Measurements from ENCODE around the gene ATXN7L2. TPM values are rescaled to one million over a fixed set of nuclear protein-coding genes. Genes with fewer than 3 reads are reported as not detected.
"Not testable (repeated sequence)": the region's sequence is repeated elsewhere in the genome, so short reads cannot be mapped to it uniquely, and the experiment has no call there.

ATXN7L2 gene
- total RNA-seq, 1 donor from 2014 or later, result 19.6 TPM

GRCh38 chr1:109443476-109443875 lies 40.2 kb upstream of the ATXN7L2 start:
- TF ChIP-seq CTCF (IDR thresholded peaks at IDR 0.05; ENCODE audit: unreplicated experiment), result no peak
- H3K27me3 Mint-ChIP-seq, result peaks cover 15% of the 10 kb centered on the region
- H3K27ac Mint-ChIP-seq, result no peak overlapping the region
- DNase-seq (ENCODE audit: low spot score, unreplicated experiment), result no peak
- H3K4me3 Mint-ChIP-seq (ENCODE audit: low read depth), result no peak overlapping the region
- H3K36me3 Mint-ChIP-seq (ENCODE audit: insufficient read depth), result no peaks in the 10 kb centered on the region
- no peaks in the 10 kb centered on the region for H3K4me1 Mint-ChIP-seq (ENCODE audit: low read depth)
- H3K9me3 Mint-ChIP-seq (ENCODE audit: low read depth), result no peaks in the 10 kb centered on the region

- Mint-ChIP-seq H3K36me3 (ENCODE audit: insufficient read depth) (no peaks in the 10 kb centered on the region), H3K27me3 (peaks cover 15% of the 10 kb centered on the region), H3K9me3 (ENCODE audit: low read depth) (no peaks in the 10 kb centered on the region), H3K4me1 (ENCODE audit: low read depth) (no peaks in the 10 kb centered on the region), H3K4me3 (ENCODE audit: low read depth) (no peak overlapping the region), H3K27ac (no peak overlapping the region)
- no peak for TF ChIP-seq CTCF (IDR thresholded peaks at IDR 0.05; ENCODE audit: unreplicated experiment)
- no peak for DNase-seq (ENCODE audit: low spot score, unreplicated experiment)
These were observed 39.4 kb upstream of the ATXN7L2 start for GRCh38 chr1:109444346-109444745.

- DNase-seq (ENCODE audit: low spot score, unreplicated experiment); H3K4me3 Mint-ChIP-seq (ENCODE audit: low read depth); H3K9me3 Mint-ChIP-seq (ENCODE audit: low read depth); H3K36me3 Mint-ChIP-seq (ENCODE audit: insufficient read depth); H3K27ac Mint-ChIP-seq; H3K4me1 Mint-ChIP-seq (ENCODE audit: low read depth): not testable (repeated sequence)
- peaks cover 18% of the 10 kb centered on the region for H3K27me3 Mint-ChIP-seq
These were observed 37.6 kb upstream of the ATXN7L2 start for GRCh38 chr1:109445949-109446695.

- TF ChIP-seq CTCF (IDR thresholded peaks at IDR 0.05; ENCODE audit: unreplicated experiment), result no peak
- Mint-ChIP-seq H3K4me1 (ENCODE audit: low read depth) (no peaks in the 10 kb centered on the region), H3K36me3 (ENCODE audit: insufficient read depth) (no peaks in the 10 kb centered on the region), H3K27me3 (peaks cover 18% of the 10 kb centered on the region), H3K4me3 (ENCODE audit: low read depth) (no peak overlapping the region), H3K27ac (no peak overlapping the region), H3K9me3 (ENCODE audit: low read depth) (peaks cover 3% of the 10 kb centered on the region)
- no peak for DNase-seq (ENCODE audit: low spot score, unreplicated experiment)
These were observed 36.2 kb upstream of the ATXN7L2 start for GRCh38 chr1:109447524-109447923.

GRCh38 chr1:109454497-109455133 lies 29.1 kb upstream of the ATXN7L2 start:
- DNase-seq (ENCODE audit: low spot score, unreplicated experiment), result no peak
- Mint-ChIP-seq H3K36me3 (ENCODE audit: insufficient read depth) (no peaks in the 10 kb centered on the region), H3K9me3 (ENCODE audit: low read depth) (peaks cover 24% of the 10 kb centered on the region), H3K4me1 (ENCODE audit: low read depth) (no peaks in the 10 kb centered on the region), H3K4me3 (ENCODE audit: low read depth) (no peak overlapping the region), H3K27ac (no peak overlapping the region), H3K27me3 (peaks cover 4% of the 10 kb centered on the region)
- TF ChIP-seq CTCF (IDR thresholded peaks at IDR 0.05; ENCODE audit: unreplicated experiment), result no peak

- no peak for DNase-seq (ENCODE audit: low spot score, unreplicated experiment)
- Mint-ChIP-seq H3K4me1 (ENCODE audit: low read depth) (no peaks in the 10 kb centered on the region), H3K36me3 (ENCODE audit: insufficient read depth) (no peaks in the 10 kb centered on the region), H3K27ac (no peak overlapping the region), H3K27me3 (peaks cover 22% of the 10 kb centered on the region), H3K9me3 (ENCODE audit: low read depth) (peaks cover 21% of the 10 kb centered on the region), H3K4me3 (ENCODE audit: low read depth) (no peak overlapping the region)
- TF ChIP-seq CTCF (IDR thresholded peaks at IDR 0.05; ENCODE audit: unreplicated experiment), result no peak
These were observed 25.9 kb upstream of the ATXN7L2 start for GRCh38 chr1:109457819-109458218.
